Fibroblast of skin of left biceps (primary cell): ENCODE results near the gene ASXL3.

Source experiments
- DNase-seq, 2 experiments: peaks; one replicate each; pipeline ENCODE4 v3.0.0-alpha.2; 2013; ENCODE audit warnings: low read depth in 2 of 2

Gene ASXL3

DNA sequence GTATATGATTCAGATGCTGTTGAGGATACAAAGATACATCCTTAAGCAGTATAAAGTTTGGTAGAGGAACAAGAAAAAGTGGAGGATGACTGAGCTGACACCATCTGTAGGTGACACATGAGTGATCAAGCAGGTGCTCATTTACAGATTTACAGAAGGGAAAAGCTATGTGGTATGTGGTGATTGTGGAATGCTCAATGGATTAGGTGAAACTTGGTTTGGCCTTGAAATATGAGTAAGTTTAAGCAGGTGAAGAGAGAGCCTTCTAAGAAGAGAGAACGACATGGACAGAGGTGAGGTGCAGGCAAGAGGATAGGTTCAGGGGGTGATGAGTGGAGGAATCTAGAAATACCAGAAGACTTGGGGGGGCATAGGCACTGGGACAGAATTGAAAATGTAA, 5.9 kb downstream of the ASXL3 start:
- no peak for DNase-seq

DNA sequence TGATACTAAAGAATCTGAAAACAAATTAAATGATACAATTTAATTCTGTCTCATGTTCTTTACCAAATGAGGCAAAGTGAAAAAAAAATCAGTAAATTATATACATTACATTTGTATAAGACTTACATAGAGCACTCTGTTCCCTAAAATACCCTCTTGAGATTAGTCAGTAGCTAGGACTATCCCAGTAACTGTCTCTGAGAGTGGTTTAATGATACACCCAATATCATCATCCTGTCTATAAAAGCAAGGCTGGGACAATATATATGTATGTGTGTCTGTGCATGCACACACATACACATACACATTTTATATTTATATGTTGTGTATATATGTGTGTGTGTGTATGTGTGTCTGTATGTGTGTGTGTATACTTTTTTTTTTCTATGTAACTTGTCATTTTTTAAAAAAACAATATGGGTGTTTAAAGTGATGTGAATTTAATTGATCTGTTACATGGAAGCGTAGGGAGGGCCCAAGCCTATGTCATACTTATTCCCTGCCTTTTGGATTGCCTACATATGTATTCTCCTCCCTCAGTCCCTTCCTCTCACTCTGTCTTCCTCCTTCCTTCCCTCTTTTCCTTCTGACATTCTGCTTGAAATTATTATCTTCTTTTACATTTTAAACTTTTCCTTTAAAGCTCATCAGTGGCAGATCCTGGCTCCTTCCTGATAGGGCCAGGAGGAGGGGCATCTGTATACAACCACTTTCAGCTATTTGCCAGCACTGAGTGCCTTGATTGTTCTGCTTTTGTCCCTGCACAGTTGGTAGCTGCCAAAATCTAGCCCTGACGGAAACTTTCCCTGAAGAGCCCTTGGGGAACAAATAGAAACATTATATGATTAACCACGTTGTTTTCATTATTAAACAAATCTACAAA, 6.8 kb downstream of the ASXL3 start:
- no peak for DNase-seq

- no peak for DNase-seq
These were observed 7.4 kb downstream of the ASXL3 start for GRCh38 chr18:33585431-33585775.

DNA sequence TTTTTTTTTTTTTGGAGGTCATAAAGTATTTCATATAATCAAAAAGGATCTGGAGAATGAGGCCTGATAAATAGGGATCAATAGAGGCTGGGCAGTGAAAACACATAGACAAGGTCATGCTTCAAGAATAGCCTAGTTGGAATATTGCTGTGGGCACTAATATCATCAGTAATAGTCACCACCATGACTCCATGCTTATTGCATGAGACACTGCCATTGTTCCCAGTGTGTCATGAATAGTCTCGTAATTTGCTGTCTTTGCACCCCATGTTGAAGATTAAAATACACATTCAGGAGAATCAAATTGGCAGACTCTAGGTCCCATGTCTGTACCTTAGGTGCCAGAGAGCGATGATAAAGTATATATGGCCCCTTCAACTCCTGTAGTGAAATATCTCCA, 10.3 kb downstream of the ASXL3 start:
- no peak for DNase-seq

DNA sequence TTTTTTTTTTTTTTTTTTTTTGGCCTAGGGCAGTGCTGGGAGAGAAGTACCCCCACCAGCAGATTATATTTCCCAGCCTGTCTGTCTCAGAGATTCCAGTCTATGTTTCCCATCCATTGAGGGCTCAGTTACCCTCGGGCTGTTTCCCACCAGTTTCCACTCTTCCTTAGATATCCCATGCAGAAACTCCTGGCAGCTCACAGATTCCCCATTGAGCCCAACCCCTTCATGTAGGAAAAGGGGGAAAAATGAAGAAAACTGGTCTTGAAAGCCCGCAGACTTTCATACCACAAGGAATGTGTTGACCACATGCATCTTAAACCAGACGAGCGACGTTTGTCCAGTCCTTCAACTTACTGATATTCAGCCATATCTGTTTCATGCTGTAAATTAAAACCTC, 15.2 kb downstream of the ASXL3 start:
- no peak for DNase-seq

DNA sequence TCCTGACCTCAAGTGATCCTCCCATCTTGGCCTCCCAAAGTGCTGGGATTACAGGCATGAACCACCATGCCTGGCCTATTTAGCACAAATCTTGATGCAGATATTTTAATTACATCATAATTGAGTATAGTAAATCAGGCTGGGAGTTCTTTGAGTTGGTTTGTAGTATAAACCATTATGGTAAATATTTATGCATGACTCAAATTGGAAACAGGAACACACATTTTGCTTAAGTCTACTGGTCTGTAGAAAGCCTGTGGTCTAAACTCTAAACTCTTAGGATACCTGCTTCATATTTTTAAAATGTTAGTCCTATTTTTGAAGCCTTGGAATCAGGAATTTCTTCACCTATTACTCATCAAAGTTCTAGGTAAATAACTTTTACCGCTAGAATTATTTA, 16.8 kb downstream of the ASXL3 start:
- DNase-seq, result no peak

- DNase-seq, result peak; percentile 45 to 50
These were observed 18.3 kb downstream of the ASXL3 start for GRCh38 chr18:33596178-33596854.

- DNase-seq, result no peak
These were observed 22.8 kb downstream of the ASXL3 start for GRCh38 chr18:33600846-33601245.

- no peak for DNase-seq
These were observed 25.4 kb downstream of the ASXL3 start for GRCh38 chr18:33603454-33603853.

DNA sequence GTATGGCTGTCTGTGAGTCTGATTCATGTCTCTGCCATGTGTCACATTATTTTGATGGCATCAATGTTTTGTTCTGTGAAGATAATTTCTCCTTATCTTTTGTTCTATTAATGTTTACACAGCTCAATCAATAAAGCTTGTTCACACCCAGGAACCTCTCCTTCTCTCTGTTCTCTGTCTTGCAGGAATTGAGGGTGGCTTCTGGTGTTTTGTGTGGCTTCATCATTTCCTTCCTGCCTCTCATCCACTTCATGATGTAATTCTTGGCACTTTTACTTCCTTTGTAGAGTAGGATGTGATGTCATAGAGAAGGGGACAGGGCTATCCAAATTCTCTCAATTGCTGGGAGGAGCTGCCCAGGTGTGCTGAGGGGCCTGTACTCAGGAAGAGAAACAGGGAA, 27.2 kb downstream of the ASXL3 start:
- DNase-seq, result no peak

DNA sequence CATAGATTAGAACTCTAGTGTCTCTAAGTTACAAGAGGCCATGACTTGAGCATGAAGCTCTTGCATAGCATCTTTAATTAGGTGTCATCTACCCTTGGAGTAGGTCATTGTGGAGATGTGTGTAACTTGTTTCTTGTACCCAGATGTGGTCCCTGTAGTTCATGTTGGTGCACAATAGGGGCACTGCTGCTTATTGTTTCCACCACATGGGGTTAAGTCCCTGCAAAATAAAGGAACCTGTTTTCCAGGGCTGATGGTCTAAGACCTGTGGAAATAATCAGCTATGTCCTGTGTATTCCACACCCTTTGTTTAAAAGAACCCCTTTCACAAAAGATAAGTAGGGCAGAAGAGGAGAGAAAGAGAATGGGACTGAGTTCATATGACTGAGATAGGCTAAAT, 28.6 kb downstream of the ASXL3 start:
- DNase-seq, result no peak

DNA sequence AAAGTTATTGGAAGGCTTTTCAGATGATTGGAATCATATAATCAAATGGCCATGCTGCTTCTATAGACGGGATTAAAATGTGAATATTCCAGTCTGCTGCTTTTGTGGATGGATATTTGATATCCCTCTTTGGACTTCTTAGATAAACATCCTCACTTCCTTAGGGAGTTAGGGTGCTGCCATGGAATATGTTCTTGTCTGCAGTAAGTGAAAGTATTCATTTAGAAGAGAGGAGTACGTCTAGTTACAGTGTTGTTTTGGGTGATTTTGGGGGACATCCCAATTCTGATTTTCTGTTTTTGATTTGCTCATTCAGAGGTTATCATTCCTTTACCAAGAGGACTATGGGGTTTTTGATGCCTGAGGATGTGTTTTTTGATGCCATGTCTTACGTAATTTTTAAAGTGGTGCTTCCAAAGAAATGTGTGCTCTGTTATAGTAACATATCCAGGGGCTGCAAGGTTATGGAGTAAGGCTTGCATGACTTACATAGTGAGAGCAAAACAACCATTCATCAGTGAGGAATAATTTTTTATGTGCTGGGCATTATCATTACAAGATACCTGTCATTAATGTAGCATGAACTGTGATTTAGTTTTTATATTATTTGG, 33.6 kb downstream of the ASXL3 start:
- DNase-seq, result no peak

- DNase-seq, result no peak
These were observed 34.6 kb downstream of the ASXL3 start for GRCh38 chr18:33612632-33613031.

DNA sequence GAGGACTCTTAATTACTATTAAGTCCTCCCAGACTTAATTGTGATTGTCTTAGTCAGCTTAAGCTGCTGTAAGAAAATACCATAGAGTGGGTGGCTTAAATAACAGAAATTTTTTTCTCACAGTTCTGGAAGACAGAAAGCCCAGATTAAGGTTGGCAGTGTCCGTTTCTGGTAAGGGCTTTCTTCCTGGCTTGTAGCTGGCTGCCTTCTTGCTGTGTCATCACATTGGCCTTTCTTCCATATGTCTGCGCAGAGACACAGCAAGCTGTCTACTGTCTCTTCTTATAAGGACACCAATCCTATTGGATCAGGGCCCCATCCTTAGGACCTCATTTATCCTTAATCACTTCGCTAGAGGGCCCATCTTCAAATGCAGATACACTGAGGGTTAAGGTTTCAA, 38.5 kb downstream of the ASXL3 start:
- no peak for DNase-seq

DNA sequence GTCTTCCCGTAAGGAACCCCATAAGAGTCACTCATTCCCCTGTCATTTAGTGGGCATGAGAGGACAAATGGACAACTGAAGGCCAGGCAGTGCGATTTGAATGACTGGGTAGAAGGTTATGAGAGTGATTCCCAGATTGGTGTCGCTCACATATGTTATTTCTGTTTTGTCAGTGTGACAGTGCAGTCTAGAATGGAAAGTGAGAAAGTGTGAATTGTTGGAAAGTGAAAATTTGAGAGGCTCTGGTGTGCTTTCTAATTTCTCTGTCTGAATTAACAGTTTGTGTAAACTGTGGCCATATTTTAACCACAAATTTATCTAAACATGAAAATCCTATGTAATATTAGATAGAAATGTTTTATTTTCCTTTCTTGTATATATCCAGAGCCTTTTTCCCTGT, 49.1 kb downstream of the ASXL3 start:
- no peak for DNase-seq

- no peak for DNase-seq
These were observed 52.5 kb downstream of the ASXL3 start for GRCh38 chr18:33630476-33630875.

- DNase-seq, result no peak
These were observed 63.1 kb downstream of the ASXL3 start for GRCh38 chr18:33641141-33641540.

DNA sequence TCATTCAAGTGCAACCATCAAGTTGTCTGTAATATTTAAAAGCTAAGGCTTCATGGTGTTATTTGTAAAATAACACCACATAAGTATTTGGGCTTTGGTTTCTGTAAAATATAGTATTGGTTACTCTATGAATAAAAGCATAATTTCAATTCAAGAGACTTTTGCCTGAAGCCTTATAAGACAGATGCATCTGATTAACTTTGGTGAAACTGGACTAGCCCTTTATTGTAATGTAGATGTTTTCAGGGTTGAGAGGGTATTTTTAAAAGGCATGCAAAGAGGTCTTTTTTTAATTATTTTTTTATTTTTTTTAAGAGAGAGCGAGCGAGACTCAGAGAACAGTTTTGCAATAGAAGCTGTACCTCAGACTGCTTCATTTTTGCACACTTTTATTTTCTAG, 66.5 kb downstream of the ASXL3 start:
- DNase-seq, result no peak

DNA sequence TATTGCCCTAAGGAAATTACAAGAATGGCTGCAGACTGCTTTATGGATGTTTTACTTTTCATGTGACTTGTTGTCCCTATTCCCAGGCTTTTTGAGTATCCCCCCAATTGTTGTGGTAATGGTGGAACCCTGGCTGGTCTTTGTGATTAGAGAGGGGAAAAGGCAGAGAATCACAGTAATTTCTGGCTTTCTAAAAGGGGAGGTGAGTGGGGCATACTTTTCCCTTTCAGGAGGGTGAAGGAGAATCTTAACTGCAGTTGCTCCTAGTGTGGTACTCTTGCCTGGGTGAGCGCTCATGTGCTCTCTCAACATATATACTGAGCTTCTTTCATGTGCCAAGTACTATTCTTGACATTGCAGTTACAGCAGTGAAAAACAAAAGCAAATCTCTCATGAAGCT, 69.3 kb downstream of the ASXL3 start:
- DNase-seq, result no peak

DNA sequence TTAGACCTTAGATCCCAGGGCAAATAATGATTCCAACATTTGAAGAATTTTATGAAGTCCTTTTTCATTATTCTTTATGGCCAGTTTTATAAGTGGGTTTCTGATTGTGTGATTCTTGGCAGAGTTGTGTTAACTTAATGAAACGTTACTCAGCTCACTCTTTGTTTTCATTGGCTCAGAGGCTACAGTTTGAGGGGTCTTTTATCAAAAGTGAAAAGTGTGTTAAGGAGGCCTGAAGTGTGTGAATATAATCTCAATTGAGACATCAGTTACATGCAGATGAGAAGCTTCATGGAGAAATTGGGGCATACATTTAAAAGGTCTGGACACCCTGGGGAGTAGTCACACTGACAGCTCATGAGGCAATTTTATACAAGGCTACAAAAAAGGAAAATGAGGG, 74.6 kb downstream of the ASXL3 start:
- no peak for DNase-seq

GRCh38 chr18:33653231-33653630, 75.2 kb downstream of the ASXL3 start:
- DNase-seq, result no peak

DNA sequence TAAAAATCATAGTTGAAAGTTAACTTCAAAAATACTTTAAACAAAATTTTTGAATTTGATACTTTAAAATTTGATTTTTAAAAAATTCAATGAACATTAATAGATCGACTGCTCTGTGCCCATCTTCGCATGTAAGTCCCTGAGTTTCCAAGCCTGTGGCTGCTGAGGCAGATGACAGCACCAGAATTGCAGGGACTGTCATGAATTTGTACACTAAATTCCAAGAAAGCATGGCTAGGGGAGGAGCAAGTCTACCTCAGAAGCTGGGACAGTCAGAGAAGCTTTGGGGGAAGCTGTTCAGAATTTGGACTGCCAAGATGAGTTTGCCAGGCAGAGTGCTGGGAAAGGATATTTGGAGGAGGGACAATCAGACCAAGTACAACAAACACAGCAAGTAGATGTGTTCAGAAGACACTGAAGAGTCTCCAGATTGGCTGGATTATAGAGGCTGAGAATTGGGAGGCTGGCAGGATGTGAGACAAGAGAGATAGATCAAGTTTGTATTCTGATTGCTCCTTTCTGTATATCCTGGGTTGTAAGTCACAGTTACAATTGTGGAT, 79.0 kb downstream of the ASXL3 start:
- no peak for DNase-seq
